HepG2 (cell line): ENCODE measurements around the gene DCTN4. TPM values are rescaled to one million over a fixed set of nuclear protein-coding genes. Genes with fewer than 3 reads are reported as not detected.

Experiments used
- ATRX ChIP-seq: sonication (generic); formaldehyde crosslinking; IDR thresholded peaks from 2 replicates; pipeline ENCODE4 v1.4.0; 2020; ENCODE audit warnings: missing genetic modification reagents, borderline replicate concordance
- JUN ChIP-seq: sonication (generic); formaldehyde crosslinking; IDR thresholded peaks from 2 replicates; pipeline ENCODE4 v1.4.0; 2020; ENCODE audit warnings: mild to moderate bottlenecking, missing genetic modification reagents
- MAZ ChIP-seq, 2 experiments: sonication (generic) in 1 of 2; formaldehyde crosslinking in 1 of 2; IDR thresholded peaks; 2 replicates each; pipeline versions ENCODE4 v1.5.0 to v1.6.1; 2012 to 2020; ENCODE audit warnings: low read depth in 2 of 2, mild to moderate bottlenecking in 2 of 2, borderline replicate concordance in 1 of 2, improper control_type of control experiment in 1 of 2, low read length in 1 of 2, missing genetic modification reagents in 1 of 2, moderate library complexity in 1 of 2
- PRMT3 ChIP-seq: sonication (generic); formaldehyde crosslinking; IDR thresholded peaks from 2 replicates; pipeline ENCODE4 v1.8.1; 2022; ENCODE audit warnings: low read depth, mild to moderate bottlenecking, moderate library complexity, missing genetic modification reagents, borderline replicate concordance
- REXO4 ChIP-seq: sonication (generic); formaldehyde crosslinking; IDR thresholded peaks from 2 replicates; pipeline ENCODE4 v1.8.0; 2022; ENCODE audit warnings: missing genetic modification reagents, mild to moderate bottlenecking, borderline replicate concordance
- SMARCE1 ChIP-seq: fragments of 450-650 bp; IDR thresholded peaks from 2 replicates; pipeline ENCODE4 v1.6.1; 2017; ENCODE audit warnings: borderline replicate concordance
- SP1 ChIP-seq, 2 experiments: fragments of 450-650 bp in 1 of 2; sonication (generic) in 1 of 2; formaldehyde crosslinking in 1 of 2; IDR thresholded peaks; 2 replicates each; pipeline versions ENCODE4 v1.4.0 to v1.6.1; 2016 to 2020; ENCODE audit warnings: missing genetic modification reagents in 1 of 2
- TCF7L2 ChIP-seq: IDR thresholded peaks from 2 replicates; pipeline ENCODE4 v1.6.1; 2011; ENCODE audit warnings: mild to moderate bottlenecking, low read depth, low read length, moderate library complexity
- ZFX ChIP-seq: sonication (generic); formaldehyde crosslinking; IDR thresholded peaks from 2 replicates; pipeline ENCODE4 v1.4.0; 2020; ENCODE audit warnings: mild to moderate bottlenecking, low read depth, missing genetic modification reagents, moderate library complexity
- ZMYM4 ChIP-seq: sonication (generic); formaldehyde crosslinking; IDR thresholded peaks from 2 replicates; pipeline ENCODE4 v1.8.1; 2023; ENCODE audit warnings: mild to moderate bottlenecking, missing genetic modification reagents
- ZNF160 ChIP-seq: sonication (generic); formaldehyde crosslinking; IDR thresholded peaks from 2 replicates; pipeline ENCODE4 v1.8.0; 2022; ENCODE audit warnings: mild to moderate bottlenecking, inconsistent platforms, missing genetic modification reagents
- ZNF225 ChIP-seq: sonication (generic); formaldehyde crosslinking; IDR thresholded peaks from 2 replicates; pipeline ENCODE4 v1.4.0; 2020; ENCODE audit warnings: mild to moderate bottlenecking, missing genetic modification reagents
- ZNF331 ChIP-seq: sonication (generic); formaldehyde crosslinking; IDR thresholded peaks from 2 replicates; pipeline ENCODE4 v1.4.0; 2020; ENCODE audit warnings: missing genetic modification reagents
- ZNF496 ChIP-seq: sonication (generic); formaldehyde crosslinking; IDR thresholded peaks from 2 replicates; pipeline ENCODE4 v1.8.1; 2023; ENCODE audit warnings: mild to moderate bottlenecking, moderate library complexity, missing genetic modification reagents; ENCODE audit not compliant: insufficient replicate concordance
- ZNF616 ChIP-seq: sonication (generic); formaldehyde crosslinking; IDR thresholded peaks from 2 replicates; pipeline ENCODE4 v1.5.0; 2020; ENCODE audit warnings: low read depth, mild to moderate bottlenecking, missing genetic modification reagents
- ZNF788 ChIP-seq: sonication (generic); formaldehyde crosslinking; IDR thresholded peaks from 2 replicates; pipeline ENCODE4 v1.5.0; 2020; ENCODE audit warnings: mild to moderate bottlenecking, missing genetic modification reagents, borderline replicate concordance
- polyA plus RNA-seq, 8 experiments: library from polyadenylated mRNA; depleted of rRNA in 3 of 8; stranded (reverse) in 7 of 8; unstranded in 1 of 8; fragments of >200 nt; fragmentation: Illumina TruSeq in 4 of 8; extraction: Trizol in 4 of 8; gene quantifications; 2 replicates each; pipeline versions ENCODE4 v1.2.1 to v1.2.3, GENCODE V29; 2011 to 2016; ENCODE audit warnings: low read depth in 4 of 8, missing spikeins in 1 of 8, mixed read lengths in 1 of 8; ENCODE audit not compliant: insufficient read depth in 1 of 8
- total RNA-seq, 5 experiments: library from RNA; depleted of rRNA; stranded (reverse); fragments of >200 nt; fragmentation: Illumina TruSeq; extraction: Trizol; gene quantifications; 2 replicates each; pipeline ENCODE4 v1.2.3, GENCODE V29; 2016; ENCODE audit warnings: low read depth in 1 of 5
- TF ChIP-seq, protein P1 (sequence below): sonication (generic); formaldehyde crosslinking; IDR thresholded peaks from one replicate; pipeline ENCODE4 v1.5.1; 2020; ENCODE audit warnings: mild to moderate bottlenecking, missing genetic modification reagents; ENCODE audit errors: not compliant biosample characterization
- TF ChIP-seq, protein P2 (sequence below): sonication (generic); formaldehyde crosslinking; IDR thresholded peaks from 2 replicates; pipeline ENCODE4 v1.5.0; 2020; ENCODE audit warnings: mild to moderate bottlenecking, missing genetic modification reagents, moderate library complexity

The DCTN4 gene
- total and polyA plus RNA-seq, 2 of the 13 experiments (the other 11 are each of a cell fraction or from before 2014, with no cell fraction given) = 24.1 to 26.9 TPM

DNA sequence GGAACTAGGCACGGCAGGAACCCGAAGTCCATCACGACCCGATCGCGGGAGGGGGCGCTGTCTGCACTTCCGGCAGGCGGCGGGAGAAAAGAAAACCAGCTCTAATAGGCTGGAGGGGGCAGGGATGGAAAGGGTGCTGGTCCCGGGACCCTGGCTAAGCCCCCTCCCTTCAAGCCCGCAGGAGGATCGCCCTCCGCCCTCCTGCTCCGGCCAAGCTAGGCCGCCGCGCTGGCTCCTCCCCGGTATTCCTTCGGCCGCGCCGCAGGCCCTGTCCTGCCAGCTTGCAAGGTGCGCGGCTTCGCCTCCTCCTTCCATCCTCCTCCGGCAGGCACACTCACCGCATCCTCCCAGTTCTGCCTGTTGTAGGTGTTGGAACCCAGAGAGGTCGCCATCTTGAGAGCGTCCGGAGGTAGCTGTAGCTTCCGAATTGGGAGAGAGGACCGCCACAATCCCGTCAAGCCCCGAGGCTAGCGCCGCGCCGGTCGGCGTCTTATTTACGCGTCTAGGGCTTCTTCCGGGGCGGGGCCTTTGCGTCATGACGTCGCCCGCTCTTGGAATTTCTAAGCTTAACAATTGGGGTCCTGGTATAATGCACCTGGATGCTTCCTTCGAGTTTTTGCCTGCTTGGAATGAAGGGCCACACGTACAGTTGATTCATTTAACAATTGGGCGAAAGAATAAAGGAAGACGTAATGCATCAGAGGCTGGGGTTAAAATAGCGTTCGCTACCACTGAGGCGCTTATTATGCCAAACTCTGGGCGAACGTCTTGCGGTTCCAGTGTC, 58.0 kb downstream of the DCTN4 start, which contains the start of gene RBM22 (continued):
- TF ChIP-seq PRMT3 (peak; percentile 58; the same call in 1 of the 2 replicates), ZNF496 (CRISPR knock-in tag) (no peak), ZNF788 (CRISPR knock-in tag) (peak; percentile 70; the same call in 1 of the 2 replicates), ZFX (CRISPR knock-in tag) (peak; percentile 97), ZMYM4 (CRISPR knock-in tag) (peak; percentile 88), ZNF331 (CRISPR knock-in tag) (no peak), JUN (CRISPR knock-in tag) (peak; percentile 63; the same call in 1 of the 2 replicates), MAZ (IDR thresholded peaks at IDR 0.05; ENCODE audit: borderline replicate concordance, low read depth, low read length) (no peak), MAZ (CRISPR knock-in tag; IDR thresholded peaks at IDR 0.05; ENCODE audit: low read depth) (no peak), ATRX (CRISPR knock-in tag) (no peak), SMARCE1 (no peak), ZNF225 (CRISPR knock-in tag) (0 out of 2 replicates have a peak, but pooled peaks have one; percentile 74), REXO4 (CRISPR knock-in tag) (no peak), ZNF160 (CRISPR knock-in tag) (peak; percentile 93), ZNF616 (CRISPR knock-in tag) (no peak), TCF7L2 (no peak), SP1 (IDR thresholded peaks at IDR 0.05) (no peak), SP1 (CRISPR knock-in tag; IDR thresholded peaks at IDR 0.05) (peak; percentile 89)
- TF ChIP-seq, protein P1, sequence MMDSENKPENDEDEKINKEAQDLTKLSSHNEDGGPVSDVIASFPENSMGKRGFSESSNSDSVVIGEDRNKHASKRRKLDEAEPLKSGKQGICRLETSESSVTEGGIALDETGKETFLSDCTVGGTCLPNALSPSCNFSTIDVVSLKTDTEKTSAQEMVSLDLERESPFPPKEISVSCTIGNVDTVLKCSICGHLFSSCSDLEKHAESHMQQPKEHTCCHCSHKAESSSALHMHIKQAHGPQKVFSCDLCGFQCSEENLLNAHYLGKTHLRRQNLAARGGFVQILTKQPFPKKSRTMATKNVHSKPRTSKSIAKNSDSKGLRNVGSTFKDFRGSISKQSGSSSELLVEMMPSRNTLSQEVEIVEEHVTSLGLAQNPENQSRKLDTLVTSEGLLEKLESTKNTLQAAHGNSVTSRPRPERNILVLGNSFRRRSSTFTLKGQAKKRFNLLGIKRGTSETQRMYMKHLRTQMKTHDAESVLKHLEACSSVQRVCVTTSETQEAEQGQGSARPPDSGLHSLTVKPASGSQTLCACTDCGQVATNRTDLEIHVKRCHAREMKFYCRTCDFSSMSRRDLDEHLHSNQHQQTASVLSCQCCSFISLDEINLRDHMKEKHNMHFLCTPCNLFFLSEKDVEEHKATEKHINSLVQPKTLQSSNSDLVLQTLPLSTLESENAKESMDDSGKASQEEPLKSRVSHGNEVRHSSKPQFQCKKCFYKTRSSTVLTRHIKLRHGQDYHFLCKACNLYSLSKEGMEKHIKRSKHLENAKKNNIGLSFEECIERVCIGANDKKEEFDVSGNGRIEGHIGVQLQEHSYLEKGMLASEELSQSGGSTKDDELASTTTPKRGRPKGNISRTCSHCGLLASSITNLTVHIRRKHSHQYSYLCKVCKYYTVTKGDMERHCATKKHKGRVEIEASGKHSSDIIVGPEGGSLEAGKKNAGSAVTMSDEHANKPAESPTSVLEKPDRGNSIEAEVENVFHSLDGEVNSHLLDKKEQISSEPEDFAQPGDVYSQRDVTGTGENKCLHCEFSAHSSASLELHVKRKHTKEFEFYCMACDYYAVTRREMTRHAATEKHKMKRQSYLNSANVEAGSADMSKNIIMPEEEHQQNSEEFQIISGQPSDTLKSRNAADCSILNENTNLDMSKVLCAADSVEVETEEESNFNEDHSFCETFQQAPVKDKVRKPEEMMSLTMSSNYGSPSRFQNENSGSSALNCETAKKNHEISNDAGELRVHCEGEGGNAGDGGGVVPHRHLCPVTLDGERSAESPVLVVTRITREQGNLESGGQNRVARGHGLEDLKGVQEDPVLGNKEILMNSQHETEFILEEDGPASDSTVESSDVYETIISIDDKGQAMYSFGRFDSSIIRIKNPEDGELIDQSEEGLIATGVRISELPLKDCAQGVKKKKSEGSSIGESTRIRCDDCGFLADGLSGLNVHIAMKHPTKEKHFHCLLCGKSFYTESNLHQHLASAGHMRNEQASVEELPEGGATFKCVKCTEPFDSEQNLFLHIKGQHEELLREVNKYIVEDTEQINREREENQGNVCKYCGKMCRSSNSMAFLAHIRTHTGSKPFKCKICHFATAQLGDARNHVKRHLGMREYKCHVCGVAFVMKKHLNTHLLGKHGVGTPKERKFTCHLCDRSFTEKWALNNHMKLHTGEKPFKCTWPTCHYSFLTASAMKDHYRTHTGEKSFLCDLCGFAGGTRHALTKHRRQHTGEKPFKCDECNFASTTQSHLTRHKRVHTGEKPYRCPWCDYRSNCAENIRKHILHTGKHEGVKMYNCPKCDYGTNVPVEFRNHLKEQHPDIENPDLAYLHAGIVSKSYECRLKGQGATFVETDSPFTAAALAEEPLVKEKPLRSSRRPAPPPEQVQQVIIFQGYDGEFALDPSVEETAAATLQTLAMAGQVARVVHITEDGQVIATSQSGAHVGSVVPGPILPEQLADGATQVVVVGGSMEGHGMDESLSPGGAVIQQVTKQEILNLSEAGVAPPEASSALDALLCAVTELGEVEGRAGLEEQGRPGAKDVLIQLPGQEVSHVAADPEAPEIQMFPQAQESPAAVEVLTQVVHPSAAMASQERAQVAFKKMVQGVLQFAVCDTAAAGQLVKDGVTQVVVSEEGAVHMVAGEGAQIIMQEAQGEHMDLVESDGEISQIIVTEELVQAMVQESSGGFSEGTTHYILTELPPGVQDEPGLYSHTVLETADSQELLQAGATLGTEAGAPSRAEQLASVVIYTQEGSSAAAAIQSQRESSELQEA (CRISPR knock-in tag) = peak; percentile 64
- TF ChIP-seq, protein P2, sequence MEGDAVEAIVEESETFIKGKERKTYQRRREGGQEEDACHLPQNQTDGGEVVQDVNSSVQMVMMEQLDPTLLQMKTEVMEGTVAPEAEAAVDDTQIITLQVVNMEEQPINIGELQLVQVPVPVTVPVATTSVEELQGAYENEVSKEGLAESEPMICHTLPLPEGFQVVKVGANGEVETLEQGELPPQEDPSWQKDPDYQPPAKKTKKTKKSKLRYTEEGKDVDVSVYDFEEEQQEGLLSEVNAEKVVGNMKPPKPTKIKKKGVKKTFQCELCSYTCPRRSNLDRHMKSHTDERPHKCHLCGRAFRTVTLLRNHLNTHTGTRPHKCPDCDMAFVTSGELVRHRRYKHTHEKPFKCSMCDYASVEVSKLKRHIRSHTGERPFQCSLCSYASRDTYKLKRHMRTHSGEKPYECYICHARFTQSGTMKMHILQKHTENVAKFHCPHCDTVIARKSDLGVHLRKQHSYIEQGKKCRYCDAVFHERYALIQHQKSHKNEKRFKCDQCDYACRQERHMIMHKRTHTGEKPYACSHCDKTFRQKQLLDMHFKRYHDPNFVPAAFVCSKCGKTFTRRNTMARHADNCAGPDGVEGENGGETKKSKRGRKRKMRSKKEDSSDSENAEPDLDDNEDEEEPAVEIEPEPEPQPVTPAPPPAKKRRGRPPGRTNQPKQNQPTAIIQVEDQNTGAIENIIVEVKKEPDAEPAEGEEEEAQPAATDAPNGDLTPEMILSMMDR = peak; percentile 72
